Stomach (tissue), 4 donors: ENCODE results near the gene OARD1.

Experiments used
- EP300 ChIP-seq: sonication (generic); formaldehyde crosslinking; IDR thresholded peaks from one replicate; pipeline ENCODE4 v1.6.1; 2017; ENCODE audit warnings: antibody characterized with exemption
- POLR2A ChIP-seq, 4 donors: fragments of 450-650 bp; IDR thresholded peaks; one replicate each; pipeline ENCODE4 v1.6.1; 2016; ENCODE audit warnings: antibody characterized with exemption in 4 of 4, control low read depth in 2 of 4, mild to moderate bottlenecking in 1 of 4, moderate library complexity in 1 of 4
- POLR2AphosphoS5 ChIP-seq, 3 donors: sonication (generic); formaldehyde crosslinking; IDR thresholded peaks; one replicate each; pipeline ENCODE4 v1.6.1; 2016; ENCODE audit warnings: antibody characterized with exemption in 3 of 3
- TF ChIP-seq, protein P1 (sequence below), 7 experiments: fragments of 450-650 bp in 4 of 7; fragments of 200-600 bp in 3 of 7; sonication (generic) in 3 of 7; IDR thresholded peaks; one replicate each; pipeline ENCODE4 v1.5.1; 2016 to 2019; ENCODE audit warnings: antibody characterized with exemption in 7 of 7, control low read depth in 2 of 7, mild to moderate bottlenecking in 1 of 7

DNA sequence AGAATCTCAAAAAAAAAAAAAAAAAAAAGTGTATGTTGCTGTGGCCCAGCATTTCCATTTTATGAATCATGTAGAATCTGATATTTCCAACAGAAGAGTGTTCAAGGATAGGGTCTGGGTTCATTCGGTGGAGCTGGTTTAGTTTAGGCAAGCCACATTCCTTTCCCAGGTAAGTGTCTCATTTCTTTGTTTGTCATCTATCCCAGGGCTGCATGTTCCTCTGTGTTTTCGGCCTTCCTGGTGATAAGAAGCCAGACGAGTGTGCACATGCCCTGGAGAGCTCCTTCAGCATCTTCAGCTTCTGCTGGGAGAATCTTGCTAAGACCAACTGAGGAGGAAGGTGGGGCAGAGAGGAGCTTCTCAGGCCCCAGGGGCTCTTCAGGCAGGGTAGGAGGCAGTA lies 38.9 kb upstream of the OARD1 start:
- TF ChIP-seq POLR2A (IDR thresholded peaks at IDR 0.05) (no peak), POLR2AphosphoS5 (IDR thresholded peaks at IDR 0.05) (no peak), EP300 (no peak)
- TF ChIP-seq, protein P1, sequence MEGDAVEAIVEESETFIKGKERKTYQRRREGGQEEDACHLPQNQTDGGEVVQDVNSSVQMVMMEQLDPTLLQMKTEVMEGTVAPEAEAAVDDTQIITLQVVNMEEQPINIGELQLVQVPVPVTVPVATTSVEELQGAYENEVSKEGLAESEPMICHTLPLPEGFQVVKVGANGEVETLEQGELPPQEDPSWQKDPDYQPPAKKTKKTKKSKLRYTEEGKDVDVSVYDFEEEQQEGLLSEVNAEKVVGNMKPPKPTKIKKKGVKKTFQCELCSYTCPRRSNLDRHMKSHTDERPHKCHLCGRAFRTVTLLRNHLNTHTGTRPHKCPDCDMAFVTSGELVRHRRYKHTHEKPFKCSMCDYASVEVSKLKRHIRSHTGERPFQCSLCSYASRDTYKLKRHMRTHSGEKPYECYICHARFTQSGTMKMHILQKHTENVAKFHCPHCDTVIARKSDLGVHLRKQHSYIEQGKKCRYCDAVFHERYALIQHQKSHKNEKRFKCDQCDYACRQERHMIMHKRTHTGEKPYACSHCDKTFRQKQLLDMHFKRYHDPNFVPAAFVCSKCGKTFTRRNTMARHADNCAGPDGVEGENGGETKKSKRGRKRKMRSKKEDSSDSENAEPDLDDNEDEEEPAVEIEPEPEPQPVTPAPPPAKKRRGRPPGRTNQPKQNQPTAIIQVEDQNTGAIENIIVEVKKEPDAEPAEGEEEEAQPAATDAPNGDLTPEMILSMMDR (IDR thresholded peaks at IDR 0.05), result no peak
